Esophagus squamous epithelium (tissue), 5 donors: ENCODE measurements around the gene MRC1. TPM values are rescaled to one million over a fixed set of nuclear protein-coding genes. Genes with fewer than 3 reads are reported as not detected.

Experiments used
- DNase-seq: peaks from one replicate; lab custom pipeline; 2025; lab: John Stamatoyannopoulos, UW
- H3K27ac ChIP-seq, 4 donors: fragments of 200-600 bp; sonication (generic); one replicate each; pipeline ENCODE4 v1.5.1; 2016 to 2019; ENCODE audit warnings: mild to moderate bottlenecking in 1 of 4
- H3K27me3 ChIP-seq, 4 donors: fragments of 200-600 bp; sonication (generic); 1 replicate in 3 of 4; 2 replicates in 1 of 4; pipeline versions ENCODE4 v1.5.1 to v1.6.0; 2017 to 2021; ENCODE audit warnings: antibody characterized with exemption in 1 of 4
- H3K36me3 ChIP-seq, 3 donors: fragments of 200-600 bp; sonication (generic); one replicate each; pipeline ENCODE4 v1.5.1; 2016 to 2019
- H3K4me1 ChIP-seq, 3 donors: fragments of 200-600 bp; sonication (generic); one replicate each; pipeline ENCODE4 v1.5.1; 2017 to 2019
- H3K4me3 ChIP-seq, 4 donors: fragments of 200-600 bp; sonication (generic); 1 replicate in 3 of 4; 2 replicates in 1 of 4; pipeline ENCODE4 v1.5.1; 2016 to 2019; ENCODE audit warnings: mild to moderate bottlenecking in 2 of 4, moderate library complexity in 1 of 4
- H3K9me3 ChIP-seq, 3 donors: fragments of 200-600 bp; sonication (generic); one replicate each; pipeline ENCODE4 v1.5.1; 2016 to 2019
- POLR2A ChIP-seq, 4 donors: fragments of 450-650 bp; IDR thresholded peaks; one replicate each; pipeline ENCODE4 v1.6.1; 2017; ENCODE audit warnings: antibody characterized with exemption in 4 of 4, mild to moderate bottlenecking in 4 of 4, moderate library complexity in 3 of 4
- WGBS, 2 donors: methylation state at CpG; one replicate each; pipeline ENCODE4 v1.1.5; 2018; 5-methylcytosine and 5-hydroxymethylcytosine counted together
- intact Hi-C: fragments of 100-400 bp; cut with DNase I; formaldehyde crosslinking; loops from one replicate; pipeline ENCODE4 v1.15.0; 2022
- total RNA-seq, 4 donors: library from RNA; depleted of rRNA; stranded (reverse); fragments of >200 nt; gene quantifications; one replicate each; pipeline ENCODE4 v1.1.0, GENCODE V29; 2016
- TF ChIP-seq, protein P1 (sequence below), 6 experiments: fragments of 450-650 bp in 4 of 6; fragments of 200-600 bp in 2 of 6; sonication (generic) in 2 of 6; IDR thresholded peaks; one replicate each; pipeline ENCODE4 v1.5.1; 2016 to 2019; ENCODE audit warnings: antibody characterized with exemption in 6 of 6, mild to moderate bottlenecking in 4 of 6, moderate library complexity in 4 of 6
- donor health status: DM: yes; HTN: yes; CAD: no.

Gene MRC1
- total RNA-seq, 4 donors from 2014 or later, result 0.42 to 43.1 (median 15.1) TPM

DNA sequence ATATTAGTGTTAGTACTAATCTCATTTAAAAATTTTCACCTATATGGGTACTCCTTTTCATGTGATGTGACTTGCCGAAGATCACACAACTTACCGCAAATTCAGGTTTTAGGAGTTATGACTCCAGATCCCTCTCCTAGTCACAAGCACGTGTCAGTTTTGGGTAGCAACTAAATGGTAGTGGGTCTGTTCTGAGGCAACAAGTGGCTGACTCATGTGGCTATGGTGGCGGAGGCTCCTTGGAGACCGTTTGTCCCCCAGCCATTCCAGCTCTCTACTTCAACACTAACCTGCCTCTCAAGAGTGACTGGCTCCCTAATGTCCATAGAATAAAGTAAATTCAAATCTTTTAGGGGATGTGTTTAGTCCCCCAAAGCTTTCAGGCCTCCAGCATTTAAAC is 39.5 kb downstream of the MRC1 start:
- Histone ChIP-seq H3K4me3 (no peak overlapping the region), H3K4me1 (no peaks in the 10 kb centered on the region), H3K36me3 (no peaks in the 10 kb centered on the region), H3K9me3 (no peaks in the 10 kb centered on the region), H3K27ac (no peak overlapping the region), H3K27me3 (no peaks in the 10 kb centered on the region)
- WGBS, 2 donors, result 84 to 86% methylated on average over 5 of the region's 5 CpGs
- intact Hi-C loops, result no loop called here
- no peak for DNase-seq
- no peak for TF ChIP-seq POLR2A (IDR thresholded peaks at IDR 0.05)
- TF ChIP-seq, protein P1, sequence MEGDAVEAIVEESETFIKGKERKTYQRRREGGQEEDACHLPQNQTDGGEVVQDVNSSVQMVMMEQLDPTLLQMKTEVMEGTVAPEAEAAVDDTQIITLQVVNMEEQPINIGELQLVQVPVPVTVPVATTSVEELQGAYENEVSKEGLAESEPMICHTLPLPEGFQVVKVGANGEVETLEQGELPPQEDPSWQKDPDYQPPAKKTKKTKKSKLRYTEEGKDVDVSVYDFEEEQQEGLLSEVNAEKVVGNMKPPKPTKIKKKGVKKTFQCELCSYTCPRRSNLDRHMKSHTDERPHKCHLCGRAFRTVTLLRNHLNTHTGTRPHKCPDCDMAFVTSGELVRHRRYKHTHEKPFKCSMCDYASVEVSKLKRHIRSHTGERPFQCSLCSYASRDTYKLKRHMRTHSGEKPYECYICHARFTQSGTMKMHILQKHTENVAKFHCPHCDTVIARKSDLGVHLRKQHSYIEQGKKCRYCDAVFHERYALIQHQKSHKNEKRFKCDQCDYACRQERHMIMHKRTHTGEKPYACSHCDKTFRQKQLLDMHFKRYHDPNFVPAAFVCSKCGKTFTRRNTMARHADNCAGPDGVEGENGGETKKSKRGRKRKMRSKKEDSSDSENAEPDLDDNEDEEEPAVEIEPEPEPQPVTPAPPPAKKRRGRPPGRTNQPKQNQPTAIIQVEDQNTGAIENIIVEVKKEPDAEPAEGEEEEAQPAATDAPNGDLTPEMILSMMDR (IDR thresholded peaks at IDR 0.05), result no peak

DNA sequence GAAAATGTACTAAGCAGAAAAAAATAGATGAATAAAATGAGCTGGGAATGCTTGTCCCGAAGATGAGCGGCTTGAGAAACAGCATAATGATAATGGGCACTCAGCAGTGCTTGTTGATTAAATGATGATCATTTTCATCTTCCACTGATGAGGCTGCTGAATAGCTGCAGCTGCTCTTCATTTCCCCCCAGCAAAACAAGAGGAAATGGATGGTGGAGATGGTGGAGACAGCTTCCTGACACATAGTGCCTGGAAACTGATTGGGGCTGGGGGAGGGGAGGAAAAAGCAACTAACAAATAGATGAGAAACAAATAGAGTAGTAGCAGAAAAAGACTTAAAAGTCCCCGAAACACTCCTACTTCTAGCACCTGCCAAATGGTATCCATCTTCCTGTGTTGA is 41.4 kb downstream of the MRC1 start:
- Histone ChIP-seq H3K27me3 (no peaks in the 10 kb centered on the region), H3K4me1 (no peaks in the 10 kb centered on the region), H3K4me3 (no peak overlapping the region), H3K36me3 (no peaks in the 10 kb centered on the region), H3K27ac (no peak overlapping the region), H3K9me3 (no peaks in the 10 kb centered on the region)
- DNase-seq, result no peak
- WGBS, 2 donors, result 84 to 88% methylated on average over 3 of the region's 3 CpGs
- TF ChIP-seq, protein P1 (IDR thresholded peaks at IDR 0.05), result no peak
- intact Hi-C loops, result no loop called here

DNA sequence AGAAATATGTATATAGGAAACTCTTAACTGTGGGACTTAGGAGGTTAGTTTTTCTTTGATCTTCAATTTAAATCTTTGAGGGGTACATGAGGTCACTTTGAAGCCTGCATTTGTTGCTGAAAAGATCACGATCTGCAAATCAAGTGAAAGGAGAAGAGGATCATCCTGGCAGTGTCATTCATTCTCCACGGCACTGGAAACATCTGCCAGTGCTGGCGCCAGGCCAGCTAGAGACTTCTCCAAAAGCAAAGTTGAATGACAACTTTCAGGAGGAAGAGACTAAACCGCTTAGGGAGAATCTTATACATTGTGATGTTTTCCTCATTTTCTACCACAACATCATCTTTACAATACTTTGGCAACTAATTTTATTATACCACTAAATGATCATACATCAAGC is 42.5 kb downstream of the MRC1 start:
- intact Hi-C loops, result no loop called here
- 10% methylated on average over 4 of the region's 4 CpGs for WGBS, 2 donors
- no peak for DNase-seq
- no peaks in the 10 kb centered on the region for H3K27me3 ChIP-seq
- TF ChIP-seq, protein P1 (IDR thresholded peaks at IDR 0.05), result no peak
- TF ChIP-seq POLR2A (IDR thresholded peaks at IDR 0.05), result no peak
- H3K36me3 ChIP-seq, result no peaks in the 10 kb centered on the region
- no peak overlapping the region for H3K4me3 ChIP-seq
- H3K27ac ChIP-seq, result no peak overlapping the region
- H3K9me3 ChIP-seq, result no peaks in the 10 kb centered on the region
- H3K4me1 ChIP-seq, result no peaks in the 10 kb centered on the region

DNA sequence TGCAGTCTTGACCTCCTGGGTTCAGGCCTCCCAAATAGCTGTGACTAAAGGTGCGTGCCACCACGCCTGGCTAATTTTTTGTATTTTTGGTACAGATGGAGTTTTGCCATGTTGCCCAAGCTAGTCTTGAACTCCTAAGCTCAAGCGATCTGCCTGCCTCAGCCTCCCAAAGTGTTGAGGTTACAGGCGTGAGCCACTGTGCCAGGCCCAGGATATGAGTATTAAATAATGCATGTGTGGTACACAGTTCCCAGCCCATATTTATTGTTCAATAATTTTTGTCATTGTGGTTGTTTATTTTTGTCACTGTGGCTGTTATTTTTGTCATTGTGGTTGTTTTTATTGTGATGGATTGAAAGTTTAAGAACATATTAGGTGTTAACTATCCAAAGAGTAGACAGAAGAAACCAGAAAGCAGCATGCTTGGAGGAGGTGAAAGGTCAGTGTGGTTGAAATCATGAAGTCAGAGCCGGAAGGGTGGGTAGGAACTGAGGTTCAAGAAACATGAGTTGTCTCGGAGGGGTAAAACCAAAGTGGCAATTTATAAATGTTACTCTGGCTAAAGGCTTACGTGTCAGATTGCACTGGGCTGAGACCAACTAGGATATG is 45.0 kb downstream of the MRC1 start:
- WGBS, 2 donors, result 76 to 86% methylated on average over 6 to 7 of the region's 7 CpGs
- no peaks in the 10 kb centered on the region for H3K27me3 ChIP-seq
- no peaks in the 10 kb centered on the region for H3K4me1 ChIP-seq
- TF ChIP-seq, protein P1 (IDR thresholded peaks at IDR 0.05), result no peak
- no peak for TF ChIP-seq POLR2A (IDR thresholded peaks at IDR 0.05)
- no peaks in the 10 kb centered on the region for H3K9me3 ChIP-seq
- DNase-seq, result no peak
- no peak overlapping the region for H3K27ac ChIP-seq
- no peaks in the 10 kb centered on the region for H3K36me3 ChIP-seq
- no peak overlapping the region for H3K4me3 ChIP-seq
- intact Hi-C loops, result no loop called here

DNA sequence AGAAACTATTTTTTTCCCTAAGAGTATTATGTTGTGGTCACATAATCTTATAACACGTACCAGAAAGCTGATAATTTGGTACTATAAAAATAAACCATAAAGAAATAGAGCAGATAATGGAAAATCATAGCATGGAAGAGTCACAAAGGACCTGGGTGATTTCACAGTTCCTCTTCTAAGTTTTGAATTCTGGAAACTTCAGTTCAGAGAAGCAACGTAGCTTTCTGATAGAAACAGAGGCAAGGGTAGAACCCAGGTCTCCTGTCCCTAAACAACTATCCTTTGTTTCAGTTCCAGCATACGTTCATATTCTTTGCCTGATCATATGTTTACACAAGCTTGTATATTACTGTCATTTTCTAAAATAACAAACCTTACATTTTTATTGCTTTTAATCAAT is 47.9 kb downstream of the MRC1 start:
- TF ChIP-seq, protein P1 (IDR thresholded peaks at IDR 0.05), result no peak
- no peak for TF ChIP-seq POLR2A (IDR thresholded peaks at IDR 0.05)
- no peak for DNase-seq
- Histone ChIP-seq H3K36me3 (no peaks in the 10 kb centered on the region), H3K9me3 (no peaks in the 10 kb centered on the region), H3K27me3 (no peaks in the 10 kb centered on the region), H3K27ac (no peak overlapping the region), H3K4me1 (no peaks in the 10 kb centered on the region), H3K4me3 (no peak overlapping the region)
- intact Hi-C loops, result no loop called here
- WGBS, 2 donors, result 32 to 39% methylated on average over 3 of the region's 3 CpGs
